Erythroblast (primary cell): Measurements from ENCODE around the gene SH3BGRL2.

Experiments used
- GATA1 ChIP-seq: IDR thresholded peaks from 2 replicates; pipeline ENCODE4 v1.6.1; 2011; ENCODE audit warnings: low read depth, mild to moderate bottlenecking, control low read depth, low read length, moderate library complexity
- POLR2A ChIP-seq: IDR thresholded peaks from 2 replicates; pipeline ENCODE4 v1.6.1; 2011; ENCODE audit warnings: mild to moderate bottlenecking, low read length

DNA sequence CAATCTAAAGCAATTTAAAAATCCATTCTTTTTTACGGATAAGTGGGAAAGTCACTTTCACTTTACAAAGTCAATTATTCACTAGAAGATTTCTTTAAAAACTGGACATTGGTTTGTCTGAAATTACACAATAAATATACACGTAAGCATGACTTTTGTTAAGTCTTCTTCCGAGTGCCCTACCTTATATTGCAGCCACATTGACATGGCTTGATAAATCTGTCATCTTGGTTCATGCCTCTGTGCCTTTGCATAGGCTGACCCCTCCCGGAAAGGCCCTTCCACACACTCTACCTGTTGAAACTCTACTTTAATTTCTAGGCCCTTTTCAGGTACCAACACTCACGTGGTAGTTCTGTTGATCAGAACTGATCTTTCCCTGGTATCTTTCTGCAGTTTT, 104.1 kb downstream of the SH3BGRL2 start:
- TF ChIP-seq POLR2A (no peak), GATA1 (no peak)
